Keratinocyte (primary cell): ENCODE data around the gene HYKK. TPM values are rescaled to one million over a fixed set of nuclear protein-coding genes. Genes with fewer than 3 reads are reported as not detected.

Experiments
- DNase-seq: peaks from one replicate; pipeline ENCODE4 v3.0.0-alpha.2; 2011; ENCODE audit warnings: low read depth, missing footprints, low spot score
- FAIRE-seq: peaks from 2 replicates; lab custom pipeline; 2011; peaks lifted over from hg19 to GRCh38; lab: Jason Lieb, UNC
- H2AFZ ChIP-seq: 2 replicates; pipeline ENCODE4 v1.6.0; 2012; ENCODE audit warnings: low read length, control low read depth, inconsistent platforms; ENCODE audit not compliant: control insufficient read depth
- H3K27ac ChIP-seq: 2 replicates; pipeline ENCODE4 v1.5.1; 2011; ENCODE audit warnings: low read length; ENCODE audit not compliant: control insufficient read depth, insufficient read depth
- H3K27me3 ChIP-seq: 3 replicates; pipeline ENCODE4 v1.6.0; 2011; ENCODE audit warnings: low read length; ENCODE audit not compliant: control insufficient read depth, insufficient read depth; ENCODE audit errors: extremely low read depth
- H3K36me3 ChIP-seq, 2 experiments: 2 replicates in 1 of 2; 3 replicates in 1 of 2; pipeline ENCODE4 v1.5.1; 2011; ENCODE audit warnings: low read length in 2 of 2, mild to moderate bottlenecking in 1 of 2; ENCODE audit not compliant: control insufficient read depth in 2 of 2, insufficient read depth in 2 of 2; ENCODE audit errors: extremely low read depth in 1 of 2
- H3K4me1 ChIP-seq: 3 replicates; pipeline ENCODE4 v1.5.1; 2011; ENCODE audit warnings: low read length; ENCODE audit not compliant: control insufficient read depth, insufficient read depth; ENCODE audit errors: extremely low read depth
- H3K4me2 ChIP-seq: 3 replicates; pipeline ENCODE4 v1.6.0; 2011; ENCODE audit warnings: low read depth, low read length; ENCODE audit not compliant: control insufficient read depth, insufficient read depth; ENCODE audit errors: extremely low read depth
- H3K4me3 ChIP-seq, 3 experiments: fragments of 200-600 bp in 1 of 3; sonication (generic) in 1 of 3; 2 replicates in 2 of 3; 3 replicates in 1 of 3; pipeline ENCODE4 v1.5.1; 2011 to 2016; ENCODE audit warnings: low read length in 3 of 3, mild to moderate bottlenecking in 3 of 3, control low read depth in 2 of 3, inconsistent platforms in 1 of 3, low read depth in 1 of 3, mixed read lengths in 1 of 3, mixed run types in 1 of 3, moderate library complexity in 1 of 3; ENCODE audit not compliant: control insufficient read depth in 2 of 3, insufficient read depth in 2 of 3; ENCODE audit errors: extremely low read depth in 1 of 3
- H3K79me2 ChIP-seq: 2 replicates; pipeline ENCODE4 v1.6.0; 2012; ENCODE audit warnings: low read length; ENCODE audit not compliant: control insufficient read depth, insufficient read depth
- H3K9ac ChIP-seq: 3 replicates; pipeline ENCODE4 v1.6.0; 2011; ENCODE audit warnings: low read length; ENCODE audit not compliant: control insufficient read depth, insufficient read depth; ENCODE audit errors: extremely low read depth
- H3K9me1 ChIP-seq: 3 replicates; pipeline ENCODE4 v1.6.0; 2011; ENCODE audit warnings: low read length; ENCODE audit not compliant: control insufficient read depth, insufficient read depth; ENCODE audit errors: extremely low read depth
- H3K9me3 ChIP-seq: 2 replicates; pipeline ENCODE4 v1.5.1; 2012; ENCODE audit warnings: low read depth, low read length; ENCODE audit not compliant: control insufficient read depth
- H4K20me1 ChIP-seq: 3 replicates; pipeline ENCODE4 v1.6.0; 2011; ENCODE audit warnings: low read length; ENCODE audit not compliant: control insufficient read depth, insufficient read depth; ENCODE audit errors: extremely low read depth
- EZH2 ChIP-seq: IDR thresholded peaks from one replicate; pipeline ENCODE4 v1.6.1; 2012; ENCODE audit warnings: inconsistent platforms, mild to moderate bottlenecking, low read length, moderate library complexity
- dilution Hi-C: fragments of 300-500 bp; cut with MboI; formaldehyde crosslinking; loops from one replicate; pipeline ENCODE4 v1.7.0; 2020; ENCODE audit warnings: low sequenced_read_pairs; ENCODE audit not compliant: extremely low pct_ligation_motif_present
- polyA plus RNA-seq, 5 experiments: library from polyadenylated mRNA; depleted of rRNA in 3 of 5; stranded (reverse) in 3 of 5; stranded (forward) in 1 of 5; unstranded in 1 of 5; fragments of >200 nt; gene quantifications; 1 replicate in 1 of 5; 2 replicates in 3 of 5; 3 replicates in 1 of 5; pipeline versions ENCODE4 v1.2.1 to v1.2.3, GENCODE V29; 2011 to 2012; ENCODE audit warnings: missing spikeins in 2 of 5, low read depth in 1 of 5, low replicate concordance in 1 of 5
- TF ChIP-seq, protein P1 (sequence below), 3 experiments: IDR thresholded peaks in 1 of 3; conservative IDR thresholded peaks in 1 of 3; optimal IDR thresholded peaks in 1 of 3; 2 replicates in 2 of 3; 3 replicates in 1 of 3; pipeline versions ENCODE3 to v1.5.1; 2011; ENCODE audit warnings: low read length in 3 of 3, mild to moderate bottlenecking in 3 of 3, moderate library complexity in 2 of 3, control low read depth in 1 of 3, inconsistent platforms in 1 of 3; ENCODE audit not compliant: insufficient read depth in 2 of 3; ENCODE audit errors: extremely low read depth in 1 of 3

Gene HYKK
- polyA plus RNA-seq, 1 donor (not counting 4 experiments of a cell fraction or from before 2014, with no cell fraction given), result 2.2 TPM

DNA sequence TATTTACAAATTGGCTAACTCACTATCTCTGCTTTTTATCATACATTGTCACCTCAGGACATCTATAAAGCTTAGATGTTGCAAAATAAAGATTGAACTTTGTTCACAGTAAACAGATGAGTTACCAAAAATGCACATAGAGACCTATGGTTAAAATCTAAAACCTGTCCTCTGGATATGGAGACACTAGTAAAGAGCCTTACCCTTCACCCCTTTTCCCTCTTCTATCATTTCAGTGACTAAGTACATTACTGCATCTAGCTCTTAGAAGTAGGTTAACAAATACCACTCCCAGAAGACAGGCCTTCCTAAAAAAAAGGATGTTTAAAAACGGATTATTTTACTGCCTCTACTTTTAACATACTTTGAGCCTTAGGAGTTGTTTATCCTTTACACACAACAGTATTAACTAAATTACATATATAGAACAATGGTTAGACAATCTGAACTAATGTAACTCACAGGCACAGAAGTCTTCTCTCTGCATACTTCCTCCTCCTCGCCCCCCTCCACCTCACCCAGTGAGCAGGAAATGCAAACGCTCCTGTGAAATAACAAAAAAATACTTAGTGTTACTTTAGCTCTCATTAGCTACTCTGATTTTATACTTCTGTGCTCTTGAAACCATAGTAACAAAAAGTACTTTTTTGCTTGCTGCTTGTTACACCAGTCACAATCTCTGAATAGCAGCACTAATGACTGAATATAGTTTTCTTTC is 46.0 kb upstream of the HYKK start:
- Histone ChIP-seq H3K9me1 (peaks cover 4% of the 10 kb centered on the region), H3K79me2 (peaks cover 65% of the 10 kb centered on the region), H3K4me3 (no peak overlapping the region), H4K20me1 (no peaks in the 10 kb centered on the region), H2AFZ (no peak overlapping the region), H3K27ac (no peak overlapping the region), H3K27me3 (no peaks in the 10 kb centered on the region), H3K36me3 (peaks cover 14 to 16% of the 10 kb centered on the region in 2 experiments), H3K4me2 (no peak overlapping the region), H3K9ac (no peak overlapping the region), H3K4me1 (peaks cover 5% of the 10 kb centered on the region), H3K9me3 (no peaks in the 10 kb centered on the region)
- TF ChIP-seq, protein P1, sequence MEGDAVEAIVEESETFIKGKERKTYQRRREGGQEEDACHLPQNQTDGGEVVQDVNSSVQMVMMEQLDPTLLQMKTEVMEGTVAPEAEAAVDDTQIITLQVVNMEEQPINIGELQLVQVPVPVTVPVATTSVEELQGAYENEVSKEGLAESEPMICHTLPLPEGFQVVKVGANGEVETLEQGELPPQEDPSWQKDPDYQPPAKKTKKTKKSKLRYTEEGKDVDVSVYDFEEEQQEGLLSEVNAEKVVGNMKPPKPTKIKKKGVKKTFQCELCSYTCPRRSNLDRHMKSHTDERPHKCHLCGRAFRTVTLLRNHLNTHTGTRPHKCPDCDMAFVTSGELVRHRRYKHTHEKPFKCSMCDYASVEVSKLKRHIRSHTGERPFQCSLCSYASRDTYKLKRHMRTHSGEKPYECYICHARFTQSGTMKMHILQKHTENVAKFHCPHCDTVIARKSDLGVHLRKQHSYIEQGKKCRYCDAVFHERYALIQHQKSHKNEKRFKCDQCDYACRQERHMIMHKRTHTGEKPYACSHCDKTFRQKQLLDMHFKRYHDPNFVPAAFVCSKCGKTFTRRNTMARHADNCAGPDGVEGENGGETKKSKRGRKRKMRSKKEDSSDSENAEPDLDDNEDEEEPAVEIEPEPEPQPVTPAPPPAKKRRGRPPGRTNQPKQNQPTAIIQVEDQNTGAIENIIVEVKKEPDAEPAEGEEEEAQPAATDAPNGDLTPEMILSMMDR (optimal IDR thresholded peaks at IDR 0.05 in 1 of 3, IDR thresholded peaks at IDR 0.05 in 1 of 3, conservative IDR thresholded peaks at IDR 0.05 in 1 of 3; ENCODE audit: extremely low read depth in 1 of 3, insufficient read depth in 2 of 3, low read length in 3 of 3), result no peak
- no peak for TF ChIP-seq EZH2
- FAIRE-seq, result no peak
- dilution Hi-C loops, result no loop called here
- no peak for DNase-seq

DNA sequence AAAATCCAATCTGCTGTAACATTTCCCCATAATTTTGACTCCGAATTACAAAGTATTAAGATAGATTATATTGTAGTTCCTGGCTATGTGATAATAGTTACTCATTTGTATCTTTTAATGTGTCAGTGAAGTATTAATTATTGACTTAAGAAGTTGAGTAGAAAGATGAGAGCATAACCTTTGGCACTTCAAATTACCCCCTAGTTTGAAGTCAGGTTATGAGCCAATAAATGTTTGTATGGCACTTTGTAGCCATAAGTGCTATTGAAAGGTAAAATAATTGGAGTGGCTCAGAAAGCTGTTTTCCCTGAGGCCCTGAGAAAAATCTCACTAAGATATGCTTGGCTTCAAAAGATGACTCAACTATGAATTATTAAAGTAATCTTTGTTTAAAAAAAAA is 38.3 kb upstream of the HYKK start:
- Histone ChIP-seq H3K27ac (no peak overlapping the region), H3K9ac (no peak overlapping the region), H3K4me2 (no peak overlapping the region), H3K79me2 (peaks cover 4% of the 10 kb centered on the region), H3K9me1 (no peaks in the 10 kb centered on the region), H3K4me1 (no peaks in the 10 kb centered on the region), H2AFZ (no peak overlapping the region), H3K9me3 (no peaks in the 10 kb centered on the region), H3K4me3 (no peak overlapping the region), H3K27me3 (no peaks in the 10 kb centered on the region), H3K36me3 (peaks cover 24 to 29% of the 10 kb centered on the region in 2 experiments), H4K20me1 (no peaks in the 10 kb centered on the region)
- TF ChIP-seq, protein P1 (optimal IDR thresholded peaks at IDR 0.05 in 1 of 3, IDR thresholded peaks at IDR 0.05 in 1 of 3, conservative IDR thresholded peaks at IDR 0.05 in 1 of 3; ENCODE audit: extremely low read depth in 1 of 3, insufficient read depth in 2 of 3, low read length in 3 of 3), result no peak
- TF ChIP-seq EZH2, result no peak
- FAIRE-seq (no peak), DNase-seq (no peak)
- dilution Hi-C loops, result no loop called here
